DOHH2 (cell line): ENCODE measurements around the gene RB1.
"Not testable (repeated sequence)": the region's sequence is repeated elsewhere in the genome, so short reads cannot be mapped to it uniquely, and the experiment has no call there.

Experiments
- H3F3A ChIP-seq: fragments of 200-600 bp; sonication (generic), shearing (Covaris generic); 2 replicates; pipeline ENCODE4 v1.6.0; 2016; ENCODE audit warnings: antibody characterized with exemption, mild to moderate bottlenecking; ENCODE audit not compliant: control insufficient read depth, insufficient read depth
- H3K27ac ChIP-seq: fragments of 200-600 bp; sonication (generic); 2 replicates; pipeline ENCODE4 v1.5.1; 2014; ENCODE audit warnings: low read depth, mild to moderate bottlenecking, low read length, moderate library complexity
- H3K27me3 ChIP-seq: fragments of 200-600 bp; sonication (generic); 2 replicates; pipeline ENCODE4 v1.6.1; 2014; ENCODE audit warnings: mild to moderate bottlenecking, low read length, mixed read lengths; ENCODE audit not compliant: control insufficient read depth
- H3K36me3 ChIP-seq: fragments of 200-600 bp; sonication (generic); 2 replicates; pipeline ENCODE4 v1.6.1; 2014; ENCODE audit warnings: mild to moderate bottlenecking, low read length, moderate library complexity, mixed read lengths; ENCODE audit not compliant: control insufficient read depth
- H3K4me1 ChIP-seq: fragments of 200-600 bp; sonication (generic); 2 replicates; pipeline ENCODE4 v1.6.1; 2014; ENCODE audit warnings: mild to moderate bottlenecking, low read length, mixed read lengths; ENCODE audit not compliant: control insufficient read depth
- H3K4me2 ChIP-seq: fragments of 200-600 bp; sonication (generic); 2 replicates; pipeline ENCODE4 v1.6.0; 2014; ENCODE audit warnings: mild to moderate bottlenecking, low read length, moderate library complexity
- H3K4me3 ChIP-seq: fragments of 200-600 bp; sonication (generic); 2 replicates; pipeline ENCODE4 v1.5.1; 2014; ENCODE audit warnings: mild to moderate bottlenecking, low read length, mixed read lengths
- H3K79me2 ChIP-seq: fragments of 200-600 bp; sonication (generic); 2 replicates; pipeline ENCODE4 v1.6.1; 2014; ENCODE audit warnings: mild to moderate bottlenecking, low read length, mixed read lengths; ENCODE audit not compliant: control insufficient read depth
- H3K9me2 ChIP-seq: fragments of 200-600 bp; sonication (generic); replicated peaks from 2 replicates; pipeline ENCODE4 v1.6.1; 2014; ENCODE audit warnings: mild to moderate bottlenecking, low read length, mixed read lengths; ENCODE audit not compliant: control insufficient read depth
- H3K9me3 ChIP-seq: fragments of 200-600 bp; sonication (generic); 2 replicates; pipeline ENCODE4 v1.6.1; 2014; ENCODE audit warnings: antibody characterized with exemption, low read length, mixed read lengths; ENCODE audit not compliant: control insufficient read depth, insufficient read depth
- H4K20me1 ChIP-seq: fragments of 200-600 bp; sonication (generic); 2 replicates; pipeline ENCODE4 v1.6.0; 2014; ENCODE audit warnings: low read depth, mild to moderate bottlenecking, antibody characterized with exemption, low read length, moderate library complexity; ENCODE audit not compliant: control insufficient read depth, insufficient read depth
- CTCF ChIP-seq: fragments of 200-600 bp; sonication (generic); IDR thresholded peaks from one replicate; pipeline ENCODE4 v1.5.1; 2014; ENCODE audit warnings: antibody characterized with exemption, mild to moderate bottlenecking, low read depth, low read length; ENCODE audit not compliant: poor library complexity, severe bottlenecking
- EZH2phosphoT487 ChIP-seq: fragments of 200-600 bp; sonication (generic); IDR thresholded peaks from 2 replicates; pipeline ENCODE4 v1.6.1; 2017; ENCODE audit warnings: borderline replicate concordance, mild to moderate bottlenecking, antibody characterized with exemption, low read length, moderate library complexity, mixed read lengths

RB1 gene

GRCh38 chr13:48448959-48449614 lies 145.5 kb downstream of the RB1 start:
- no peak overlapping the region for H3K4me3 ChIP-seq
- no peaks in the 10 kb centered on the region for H3K4me1 ChIP-seq
- peaks cover 46% of the 10 kb centered on the region for H3K79me2 ChIP-seq
- H4K20me1 ChIP-seq: no peaks in the 10 kb centered on the region
- peaks cover 12% of the 10 kb centered on the region; the same call in 1 of the 2 replicates for H3K9me3 ChIP-seq
- TF ChIP-seq EZH2phosphoT487 (no peak), CTCF (no peak)
- no peak overlapping the region for H3K4me2 ChIP-seq
- H3K27ac ChIP-seq: no peak overlapping the region
- no peaks in the 10 kb centered on the region for H3K9me2 ChIP-seq
- H3K36me3 ChIP-seq: peaks cover 72% of the 10 kb centered on the region
- no peaks in the 10 kb centered on the region for H3K27me3 ChIP-seq
- H3F3A ChIP-seq: no peaks in the 10 kb centered on the region

- H3F3A ChIP-seq: no peaks in the 10 kb centered on the region
Observed at GRCh38 chr13:48449656-48450055, 146.1 kb downstream of the RB1 start.

GRCh38 chr13:48451196-48451595 lies 147.6 kb downstream of the RB1 start:
- not testable (repeated sequence) for H3K9me2 ChIP-seq, H4K20me1 ChIP-seq, H3K27ac ChIP-seq, H3K4me3 ChIP-seq, H3K27me3 ChIP-seq, H3K4me2 ChIP-seq, H3K4me1 ChIP-seq, H3F3A ChIP-seq
- H3K79me2 ChIP-seq: peaks cover 46% of the 10 kb centered on the region
- H3K9me3 ChIP-seq: peaks cover 12% of the 10 kb centered on the region; the same call in 1 of the 2 replicates
- peaks cover 78% of the 10 kb centered on the region for H3K36me3 ChIP-seq

More at GRCh38 chr13:48449656-48450055, 146.1 kb downstream of the RB1 start:
- Histone ChIP-seq H4K20me1 (no peaks in the 10 kb centered on the region), H3K27me3 (no peaks in the 10 kb centered on the region), H3K4me1 (no peaks in the 10 kb centered on the region), H3K4me3 (no peak overlapping the region), H3K9me3 (peaks cover 12% of the 10 kb centered on the region; the same call in 1 of the 2 replicates), H3K9me2 (no peaks in the 10 kb centered on the region), H3K79me2 (peaks cover 46% of the 10 kb centered on the region), H3K4me2 (no peak overlapping the region), H3K36me3 (peaks cover 74% of the 10 kb centered on the region), H3K27ac (no peak overlapping the region)
- no peak for TF ChIP-seq CTCF
- no peak for TF ChIP-seq EZH2phosphoT487

GRCh38 chr13:48456546-48456945 lies 153.0 kb downstream of the RB1 start:
- TF ChIP-seq EZH2phosphoT487: no peak
- no peak for TF ChIP-seq CTCF
- Histone ChIP-seq H3K9me2 (no peaks in the 10 kb centered on the region), H4K20me1 (no peaks in the 10 kb centered on the region), H3K36me3 (peaks cover 88% of the 10 kb centered on the region), H3K4me1 (no peaks in the 10 kb centered on the region), H3K79me2 (peaks cover 6% of the 10 kb centered on the region), H3K27ac (no peak overlapping the region), H3K4me2 (no peak overlapping the region), H3F3A (no peaks in the 10 kb centered on the region), H3K27me3 (no peaks in the 10 kb centered on the region), H3K9me3 (no peaks in the 10 kb centered on the region), H3K4me3 (no peak overlapping the region)
